Heart left ventricle (tissue), 16 donors: ENCODE results near the gene TGM2. TPM values are rescaled to one million over a fixed set of nuclear protein-coding genes. Genes with fewer than 3 reads are reported as not detected.

Experiments used
- ATAC-seq, 4 donors: fragments of 200-7000 bp; cut with Tn5 transposase; one replicate each; pipeline ENCODE4 v1.9.1; 2020 to 2022; ENCODE audit warnings: moderate library complexity in 4 of 4, mild to moderate bottlenecking in 3 of 4, moderate number of reproducible peaks in 1 of 4
- DNase-seq, 5 donors: peaks; one replicate each; pipeline ENCODE4 v3.0.0-alpha.2; 2020
- H3K27ac ChIP-seq, 12 donors: fragments of 200-600 bp; sonication (generic) in 4 of 12; one replicate each; pipeline versions ENCODE4 v1.5.0 to v1.8.0; 2016 to 2022; ENCODE audit warnings: mild to moderate bottlenecking in 2 of 12
- H3K27me3 ChIP-seq, 9 donors: fragments of 200-600 bp; sonication (generic) in 2 of 9; one replicate each; pipeline versions ENCODE4 v1.5.1 to v1.8.0; 2016 to 2022; ENCODE audit warnings: mild to moderate bottlenecking in 3 of 9
- H3K36me3 ChIP-seq, 9 donors: fragments of 200-600 bp; sonication (generic) in 2 of 9; one replicate each; pipeline versions ENCODE4 v1.5.0 to v1.8.0; 2018 to 2022; ENCODE audit warnings: mild to moderate bottlenecking in 2 of 9
- H3K4me1 ChIP-seq, 12 donors: fragments of 200-600 bp; sonication (generic) in 4 of 12; one replicate each; pipeline versions ENCODE4 v1.5.0 to v1.8.0; 2016 to 2022; ENCODE audit warnings: mild to moderate bottlenecking in 3 of 12
- H3K4me3 ChIP-seq, 12 donors: fragments of 200-600 bp; sonication (generic) in 4 of 12; one replicate each; pipeline versions ENCODE4 v1.5.0 to v1.8.0; 2017 to 2022; ENCODE audit warnings: mild to moderate bottlenecking in 9 of 12, moderate library complexity in 4 of 12
- H3K9me3 ChIP-seq, 12 donors: fragments of 200-600 bp; sonication (generic) in 4 of 12; one replicate each; pipeline versions ENCODE4 v1.5.0 to v1.8.0; 2016 to 2022; ENCODE audit warnings: mild to moderate bottlenecking in 1 of 12
- CTCF ChIP-seq, 12 donors: fragments of 200-600 bp; sonication (generic) in 4 of 12; IDR thresholded peaks; one replicate each; pipeline versions ENCODE4 v1.5.0 to v1.8.0; 2018 to 2022; ENCODE audit warnings: antibody characterized with exemption in 12 of 12, mild to moderate bottlenecking in 5 of 12
- POLR2A ChIP-seq, 2 donors: fragments of 450-650 bp; IDR thresholded peaks; one replicate each; pipeline ENCODE4 v1.6.1; 2017; ENCODE audit warnings: antibody characterized with exemption in 2 of 2, mild to moderate bottlenecking in 2 of 2, moderate library complexity in 2 of 2
- whole genome bisulfite sequencing, 4 donors: extraction: QIAGEN DNeasy Blood & Tissue Kit in 2 of 4; methylation state at CpG; one replicate each; pipeline versions ENCODE4 v1.1.5 to v1.1.7; 2013 to 2018; 5-methylcytosine and 5-hydroxymethylcytosine counted together
- intact Hi-C, 10 donors: fragments of 100-400 bp; cut with DNase I; formaldehyde crosslinking; loops; one replicate each; pipeline versions ENCODE4 v1.11.1 to v1.14.2; 2022
- polyA plus RNA-seq, 2 donors: library from polyadenylated mRNA; stranded (reverse); fragments of 200-250 nt; gene quantifications; one replicate each; pipeline ENCODE4 v1.2.3, GENCODE V29; 2013
- total RNA-seq, 9 donors: library from RNA; depleted of rRNA in 2 of 9; stranded (reverse); fragments of >200 nt in 2 of 9; fragmentation: NEBNext Ultra II Directional in 3 of 9; extraction: Animal tissue kit (Norgen Biotek cat#: 25700) in 3 of 9; gene quantifications; one replicate each; pipeline versions ENCODE4 v1.1.0 to v1.2.4, GENCODE V29; 2016 to 2023
- donor health status: ischemic (EF 13 %, LVEDD 7.1; RV severe dilation, severe dysfunction).
- donor health status: healthy with polysubstance abuse.
- donor health status: DM: no; HTN: yes; CAD: no.
- donor health status: DM: no; HTN: no; CAD: no.
- donor health status: ischemic (EF 25% LVEDD 6.9; RV normal size, moderate dysfunction).
- donor health status: ischemic (EF 25% LVEDD 5.7; RV mildly dilated, moderate dysfunction).
- donor health status: healthy.
- donor health status: DM: yes; HTN: yes; CAD: no.
- donor health status: ischemic (EF 35%, LVEDD 5.7; RV mildly dilated, moderate dysfunction).
- donor health status: nonischemic (EF 11% LVEDD 7.7; RV severe dilation, severe dysfunction).
- donor health status: DM: yes; HTN: yes; CAD: no.
- donor health status: PGD.
- donor health status: ischemic (EF 29% LVEDD 5.4; RV normal size, mild dysfunction).
- donor health status: nonischemic (EF 23%, LVEDD 6.1; RV moderate dilation, normal function).

TGM2 gene
- total and polyA plus RNA-seq, 11 donors, result 211 to 1,146 (median 567) TPM

DNA sequence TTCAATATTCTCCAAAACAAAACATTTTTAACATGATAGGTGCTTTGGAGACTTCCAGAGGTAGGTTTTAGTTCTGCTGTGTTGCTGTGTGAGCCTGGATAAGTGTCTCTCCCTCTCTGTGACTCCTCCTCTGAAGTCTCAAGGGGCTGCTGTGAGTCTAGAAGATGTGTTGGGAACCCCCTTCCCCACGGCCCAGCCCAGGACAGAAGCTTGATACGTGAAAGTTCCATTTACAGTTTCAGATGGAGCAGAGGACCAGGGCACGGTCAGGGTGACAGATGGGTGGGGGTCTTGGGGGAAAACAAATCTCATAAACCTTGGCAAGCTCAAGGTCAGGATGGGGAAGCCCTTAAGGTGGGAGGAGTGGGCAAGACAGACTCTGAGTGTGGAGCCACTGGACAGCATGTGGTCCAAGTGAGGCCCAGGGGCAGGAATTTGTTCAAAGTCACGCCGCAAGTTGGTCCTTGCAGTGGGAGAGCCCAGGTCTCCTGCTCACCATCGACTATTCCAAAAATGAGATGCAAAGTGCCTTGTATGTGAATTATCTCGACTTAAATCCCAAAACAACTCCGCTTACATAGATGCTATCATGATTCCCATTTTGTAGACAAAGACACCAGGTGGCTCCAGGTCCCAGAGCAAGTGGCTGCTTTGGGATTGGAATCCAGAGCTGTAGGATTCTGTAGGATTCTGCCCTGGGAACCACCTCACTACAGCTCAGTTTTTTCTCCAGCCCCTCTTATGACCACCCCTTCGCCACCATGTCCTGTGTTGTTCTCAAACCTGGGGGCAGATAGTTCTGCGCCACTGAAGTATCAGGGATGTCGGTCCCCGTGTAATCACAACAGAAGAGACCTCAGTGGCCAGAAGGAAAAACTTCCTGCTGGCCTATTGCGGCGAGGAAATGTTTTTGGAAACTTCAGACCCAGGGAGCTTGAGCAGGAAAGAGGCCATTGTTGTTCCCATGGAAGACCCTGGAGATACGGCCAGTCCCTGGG lies 1.9 kb downstream of the TGM2 start:
- intact Hi-C loops, result loop anchor here in 6 of 10 donors (2.0 to 10.0 kb wide), 5 partner anchors 36 to 86 kb away; no protein-coding TSS in a partner anchor
- Histone ChIP-seq H3K4me1 (peaks cover 3 to 85% (median 63%) of the 10 kb centered on the region in 12 donors), H3K27me3 (no peaks in the 10 kb centered on the region), H3K4me3 (peak overlapping the region; percentile 49 to 81 (median 70)), H3K9me3 (no peaks in the 10 kb centered on the region), H3K36me3 (peaks cover 0 to 30% (median 18%) of the 10 kb centered on the region in 9 donors), H3K27ac (peak overlapping the region; percentile 76 to 96 (median 86))
- no peak for DNase-seq
- no peak for ATAC-seq
- no peak for TF ChIP-seq POLR2A (IDR thresholded peaks at IDR 0.05)
- TF ChIP-seq CTCF (IDR thresholded peaks at IDR 0.05), result no peak
- 43 to 58% (median 46%) methylated on average over 15 of the region's 15 CpGs for WGBS, 4 donors

DNA sequence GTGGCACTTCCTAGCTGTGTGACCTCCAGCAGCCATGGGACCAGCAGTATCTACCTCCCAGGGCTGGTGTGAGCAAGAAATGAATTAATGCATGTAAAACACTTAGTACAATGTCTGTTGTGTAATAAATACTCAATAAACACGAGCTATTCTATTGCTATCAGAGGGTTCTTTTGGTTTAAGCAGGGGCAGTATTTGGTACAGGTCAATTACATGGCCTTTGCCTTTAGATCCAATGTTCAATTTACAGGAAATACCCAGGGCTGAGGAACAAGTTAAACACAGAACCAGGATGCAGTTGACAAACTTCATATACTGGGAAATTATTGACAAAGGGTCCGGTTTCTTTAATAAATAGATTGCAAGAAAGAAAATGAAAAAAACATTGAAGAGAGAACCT lies 2.9 kb downstream of the TGM2 start:
- H3K4me3 ChIP-seq, result peak overlapping the region in 7 of 12 donors; percentile 62 to 81 (median 70)
- peaks cover 10 to 85% (median 64%) of the 10 kb centered on the region in 12 donors for H3K4me1 ChIP-seq
- 58 to 67% (median 66%) methylated on average over 2 of the region's 2 CpGs for WGBS, 4 donors
- peak overlapping the region; percentile 46 to 96 (median 90) for H3K27ac ChIP-seq
- H3K27me3 ChIP-seq, result no peaks in the 10 kb centered on the region
- DNase-seq (no peak), ATAC-seq (no peak)
- intact Hi-C loops, result loop anchor here in 6 of 10 donors (2.0 to 10.0 kb wide), 5 partner anchors 35 to 85 kb away; no protein-coding TSS in a partner anchor
- H3K9me3 ChIP-seq, result no peaks in the 10 kb centered on the region
- TF ChIP-seq POLR2A (IDR thresholded peaks at IDR 0.05) (no peak), CTCF (IDR thresholded peaks at IDR 0.05) (no peak)
- H3K36me3 ChIP-seq, result peaks cover 0 to 40% (median 18%) of the 10 kb centered on the region in 9 donors

- intact Hi-C loops, result loop anchor here in 5 of 10 donors (5.0 to 10.0 kb wide), 4 partner anchors 34 to 84 kb away; no protein-coding TSS in a partner anchor
- H3K27ac ChIP-seq, result peak overlapping the region; percentile 46 to 96 (median 90)
- DNase-seq, result no peak
Measured at GRCh38 chr20:38161412-38161774, 3.7 kb downstream of the TGM2 start.

More at GRCh38 chr20:38161412-38161774, 3.7 kb downstream of the TGM2 start:
- Histone ChIP-seq H3K36me3 (peaks cover 0 to 45% (median 21%) of the 10 kb centered on the region in 9 donors), H3K4me3 (peak overlapping the region in 1 of 12 donors; percentile 77), H3K4me1 (peaks cover 10 to 85% (median 69%) of the 10 kb centered on the region in 12 donors), H3K27me3 (no peaks in the 10 kb centered on the region), H3K9me3 (no peaks in the 10 kb centered on the region)
- WGBS, 4 donors, result 90 to 92% (median 92%) methylated on average over 11 to 14 of the region's 14 CpGs
- TF ChIP-seq CTCF (IDR thresholded peaks at IDR 0.05) (no peak), POLR2A (IDR thresholded peaks at IDR 0.05) (no peak)
- no peak for ATAC-seq
